Duodenal mucosa (tissue), 2 donors: ENCODE data around the gene UGT2A2.

Experiments
- H3K27ac ChIP-seq: one replicate; pipeline ENCODE4 v1.7.0; 2013; ENCODE audit warnings: low read depth, low read length
- H3K27me3 ChIP-seq, 2 donors: one replicate each; pipeline ENCODE4 v1.7.0; 2013; ENCODE audit warnings: low read length in 2 of 2, control low read depth in 1 of 2; ENCODE audit not compliant: insufficient read depth in 2 of 2, control insufficient read depth in 1 of 2
- H3K36me3 ChIP-seq, 2 donors: one replicate each; pipeline ENCODE4 v1.7.0; 2013; ENCODE audit warnings: low read length in 2 of 2, control low read depth in 1 of 2; ENCODE audit not compliant: insufficient read depth in 2 of 2, control insufficient read depth in 1 of 2
- H3K4me1 ChIP-seq, 2 donors: one replicate each; pipeline ENCODE4 v1.7.0; 2013; ENCODE audit warnings: low read length in 2 of 2, control low read depth in 1 of 2; ENCODE audit not compliant: insufficient read depth in 2 of 2, control insufficient read depth in 1 of 2
- H3K4me3 ChIP-seq, 2 donors: one replicate each; pipeline ENCODE4 v1.7.0; 2013; ENCODE audit warnings: low read length in 2 of 2, low read depth in 1 of 2
- H3K9ac ChIP-seq, 2 donors: one replicate each; pipeline ENCODE4 v1.7.0; 2013; ENCODE audit warnings: low read length in 2 of 2, low read depth in 1 of 2
- H3K9me3 ChIP-seq, 2 donors: one replicate each; pipeline ENCODE4 v1.7.0; 2013; ENCODE audit warnings: low read length in 2 of 2, control low read depth in 1 of 2; ENCODE audit not compliant: control insufficient read depth in 1 of 2

The UGT2A2 gene

GRCh38 chr4:69583543-69583942, 55.9 kb downstream of the UGT2A2 start:
- Histone ChIP-seq H3K4me1 (no peaks in the 10 kb centered on the region), H3K27me3 (no peaks in the 10 kb centered on the region), H3K4me3 (no peak overlapping the region), H3K9ac (no peak overlapping the region), H3K9me3 (no peaks in the 10 kb centered on the region), H3K36me3 (no peaks in the 10 kb centered on the region), H3K27ac (no peak overlapping the region)

- H3K27me3 ChIP-seq, result no peaks in the 10 kb centered on the region
- H3K4me1 ChIP-seq, result no peaks in the 10 kb centered on the region
- no peaks in the 10 kb centered on the region for H3K9me3 ChIP-seq
Measured at GRCh38 chr4:69577245-69577644, 62.2 kb downstream of the UGT2A2 start.

GRCh38 chr4:69576251-69576877, 63.1 kb downstream of the UGT2A2 start:
- H3K9me3 ChIP-seq, result no peaks in the 10 kb centered on the region

More at GRCh38 chr4:69577245-69577644, 62.2 kb downstream of the UGT2A2 start:
- H3K36me3 ChIP-seq, result no peaks in the 10 kb centered on the region
- H3K9ac ChIP-seq, result no peak overlapping the region
- H3K27ac ChIP-seq, result no peak overlapping the region
- no peak overlapping the region for H3K4me3 ChIP-seq

GRCh38 chr4:69568787-69569186, 70.7 kb downstream of the UGT2A2 start:
- Histone ChIP-seq H3K4me3 (no peak overlapping the region), H3K27ac (no peak overlapping the region), H3K4me1 (no peaks in the 10 kb centered on the region), H3K27me3 (no peaks in the 10 kb centered on the region), H3K36me3 (no peaks in the 10 kb centered on the region), H3K9me3 (no peaks in the 10 kb centered on the region), H3K9ac (no peak overlapping the region)

More at GRCh38 chr4:69576251-69576877, 63.1 kb downstream of the UGT2A2 start:
- Histone ChIP-seq H3K9ac (no peak overlapping the region), H3K4me3 (no peak overlapping the region), H3K36me3 (no peaks in the 10 kb centered on the region), H3K27ac (no peak overlapping the region), H3K4me1 (no peaks in the 10 kb centered on the region), H3K27me3 (no peaks in the 10 kb centered on the region)

- Histone ChIP-seq H3K9me3 (no peaks in the 10 kb centered on the region), H3K36me3 (no peaks in the 10 kb centered on the region), H3K9ac (no peak overlapping the region), H3K27ac (no peak overlapping the region), H3K4me1 (no peaks in the 10 kb centered on the region), H3K27me3 (no peaks in the 10 kb centered on the region), H3K4me3 (no peak overlapping the region)
Measured at GRCh38 chr4:69563424-69563823, 76.0 kb downstream of the UGT2A2 start.

- no peaks in the 10 kb centered on the region for H3K9me3 ChIP-seq
- no peaks in the 10 kb centered on the region for H3K4me1 ChIP-seq
- no peak overlapping the region for H3K27ac ChIP-seq
- H3K4me3 ChIP-seq, result no peak overlapping the region
- no peaks in the 10 kb centered on the region for H3K27me3 ChIP-seq
- no peak overlapping the region for H3K9ac ChIP-seq
- H3K36me3 ChIP-seq, result no peaks in the 10 kb centered on the region
Measured at GRCh38 chr4:69549651-69550050, 89.8 kb downstream of the UGT2A2 start.

GRCh38 chr4:69546134-69546765, 93.2 kb downstream of the UGT2A2 start:
- no peak overlapping the region for H3K27ac ChIP-seq
- H3K36me3 ChIP-seq, result no peaks in the 10 kb centered on the region
- H3K27me3 ChIP-seq, result no peaks in the 10 kb centered on the region
- H3K4me3 ChIP-seq, result no peak overlapping the region
- H3K9me3 ChIP-seq, result no peaks in the 10 kb centered on the region
- H3K9ac ChIP-seq, result no peak overlapping the region
- H3K4me1 ChIP-seq, result no peaks in the 10 kb centered on the region
